Stimulated activated CD4-positive, alpha-beta T cell treated with anti-CD3 and anti-CD28 coated beads, Interleukin-1b, Interleukin-23, amount 100 ng/mL, for 24 hours (primary cell): ENCODE measurements around the gene RNF115.
"Not testable (repeated sequence)": the region's sequence is repeated elsewhere in the genome, so short reads cannot be mapped to it uniquely, and the experiment has no call there.

Source experiments
- DNase-seq, 4 experiments: peaks; one replicate each; pipeline ENCODE4 v3.0.0-alpha.2; 2020; ENCODE audit warnings: low read depth in 4 of 4, low spot score in 1 of 4

Gene RNF115

GRCh38 chr1:145747398-145748247 lies 76.3 kb downstream of the RNF115 start:
- DNase-seq = no peak

- DNase-seq = no peak
Measured at GRCh38 chr1:145740269-145740668, 83.6 kb downstream of the RNF115 start.

DNA sequence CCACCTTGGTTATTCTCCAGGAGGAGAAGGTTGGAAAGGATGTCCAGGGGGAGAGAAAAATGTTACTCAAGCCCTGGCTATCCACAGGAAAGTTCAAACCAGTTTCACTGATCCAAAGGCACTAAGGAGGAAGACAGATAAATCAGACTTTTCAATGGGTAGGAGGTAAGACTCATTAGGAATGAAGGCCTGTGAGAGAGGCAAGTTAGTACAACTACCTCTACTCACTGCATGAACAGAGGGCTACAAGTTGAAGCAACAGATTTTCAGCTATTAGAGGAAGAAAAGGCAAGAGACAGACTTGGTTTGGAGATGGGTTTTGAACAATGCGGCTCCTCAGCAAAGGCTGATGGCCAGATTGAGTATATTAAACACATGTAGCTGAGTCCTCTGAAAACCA lies 87.7 kb downstream of the RNF115 start:
- no peak for DNase-seq

GRCh38 chr1:145730900-145731299 lies 93.0 kb downstream of the RNF115 start:
- DNase-seq = no peak

- no peak for DNase-seq
Measured at GRCh38 chr1:145730467-145730866, 93.4 kb downstream of the RNF115 start.

DNA sequence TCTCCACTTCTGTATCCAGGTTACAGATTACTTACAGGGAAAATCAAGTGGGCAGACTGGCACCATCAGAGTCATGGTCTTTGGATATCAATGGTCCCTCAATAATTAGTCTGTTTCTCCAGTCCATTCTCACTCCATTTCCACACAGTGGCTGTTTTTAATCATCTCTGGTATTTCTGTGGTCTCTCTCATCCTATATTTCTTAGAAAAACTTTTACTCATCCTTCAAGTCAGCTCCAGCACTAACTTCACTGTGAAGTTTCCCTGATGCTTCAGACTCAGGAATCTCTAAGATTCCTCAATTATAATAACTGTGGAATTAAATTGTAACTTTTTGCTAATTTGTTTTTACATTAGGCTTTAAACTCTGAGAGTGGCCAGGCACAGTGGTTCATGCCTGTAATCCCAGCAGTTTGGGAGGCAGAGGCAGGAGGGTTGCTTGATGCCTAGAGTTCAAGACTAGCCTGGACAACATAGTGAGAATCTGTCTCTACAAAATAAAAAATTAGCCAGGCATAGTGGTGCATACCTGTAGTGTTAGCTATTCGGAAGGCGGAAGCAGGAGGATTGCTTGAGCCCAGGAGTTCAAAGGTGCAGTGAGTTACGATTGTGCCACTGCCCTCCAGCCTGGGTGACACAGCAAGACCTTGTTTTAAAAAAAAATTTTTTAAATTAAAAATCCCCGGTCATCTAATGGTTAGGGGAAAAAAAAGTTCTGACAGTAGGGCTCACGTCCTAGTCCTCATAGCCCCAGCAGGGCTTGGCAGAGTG lies 94.0 kb downstream of the RNF115 start:
- DNase-seq = no peak

- DNase-seq = no peak
Measured at GRCh38 chr1:145729196-145729595, 94.7 kb downstream of the RNF115 start.

- DNase-seq = not testable (repeated sequence)
Measured at GRCh38 chr1:145726193-145726592, 97.7 kb downstream of the RNF115 start.

- peak; percentile 55 to 63 (median 58) for DNase-seq
Measured at GRCh38 chr1:145720878-145721671, 102.8 kb downstream of the RNF115 start.

GRCh38 chr1:145720556-145720877 lies 103.4 kb downstream of the RNF115 start:
- no peak for DNase-seq

DNA sequence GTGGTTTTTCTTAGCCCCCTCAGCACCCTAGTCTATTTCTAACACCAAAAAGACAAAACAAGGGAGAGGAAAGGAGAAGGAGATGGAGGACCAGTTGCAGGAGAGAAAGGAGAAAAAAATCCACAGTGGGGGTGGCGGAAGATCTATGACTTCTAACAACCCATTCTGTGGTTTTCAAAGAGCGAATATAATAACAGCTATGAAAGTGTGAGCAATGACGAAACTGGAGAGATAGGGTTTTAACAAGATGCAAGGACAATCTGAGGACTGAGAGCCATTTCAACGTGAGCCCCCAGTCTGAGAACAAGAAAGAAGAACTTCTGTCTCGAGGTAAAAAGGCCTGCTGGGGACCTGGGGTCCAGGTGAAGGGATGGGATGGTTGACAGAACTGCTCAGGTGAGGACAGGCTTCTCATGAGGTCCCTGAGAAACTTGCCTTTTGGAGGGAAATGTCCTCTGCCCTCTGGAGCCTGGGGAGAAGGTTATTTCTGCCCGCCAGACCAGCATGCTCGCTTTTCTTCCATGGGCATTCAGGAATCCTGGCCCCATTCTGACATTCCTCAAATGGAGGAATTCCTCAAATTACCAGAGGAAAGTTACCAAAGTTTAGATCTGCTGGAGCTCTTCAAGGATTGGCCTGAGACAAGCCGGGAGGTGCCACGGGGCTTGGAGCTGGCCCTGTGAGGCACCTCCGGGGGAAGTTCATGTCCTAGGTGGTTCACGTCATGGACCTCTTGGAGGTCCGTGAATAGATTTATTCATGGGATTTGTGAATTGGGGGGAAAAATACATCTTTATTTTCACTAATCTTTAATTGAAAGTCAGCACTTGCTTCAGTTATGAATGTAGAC lies 104.4 kb downstream of the RNF115 start, which contains the start of gene CD160:
Gene CD160, plus strand, starts transcription at position 270 of the 850 bp plus-strand sequence. CDS start 8,829 bp downstream, outside the sequence.
- DNase-seq = no peak

GRCh38 chr1:145718465-145718864 lies 105.4 kb downstream of the RNF115 start:
- DNase-seq = not testable (repeated sequence)

GRCh38 chr1:145717833-145718232 lies 106.1 kb downstream of the RNF115 start:
- DNase-seq = no peak

DNA sequence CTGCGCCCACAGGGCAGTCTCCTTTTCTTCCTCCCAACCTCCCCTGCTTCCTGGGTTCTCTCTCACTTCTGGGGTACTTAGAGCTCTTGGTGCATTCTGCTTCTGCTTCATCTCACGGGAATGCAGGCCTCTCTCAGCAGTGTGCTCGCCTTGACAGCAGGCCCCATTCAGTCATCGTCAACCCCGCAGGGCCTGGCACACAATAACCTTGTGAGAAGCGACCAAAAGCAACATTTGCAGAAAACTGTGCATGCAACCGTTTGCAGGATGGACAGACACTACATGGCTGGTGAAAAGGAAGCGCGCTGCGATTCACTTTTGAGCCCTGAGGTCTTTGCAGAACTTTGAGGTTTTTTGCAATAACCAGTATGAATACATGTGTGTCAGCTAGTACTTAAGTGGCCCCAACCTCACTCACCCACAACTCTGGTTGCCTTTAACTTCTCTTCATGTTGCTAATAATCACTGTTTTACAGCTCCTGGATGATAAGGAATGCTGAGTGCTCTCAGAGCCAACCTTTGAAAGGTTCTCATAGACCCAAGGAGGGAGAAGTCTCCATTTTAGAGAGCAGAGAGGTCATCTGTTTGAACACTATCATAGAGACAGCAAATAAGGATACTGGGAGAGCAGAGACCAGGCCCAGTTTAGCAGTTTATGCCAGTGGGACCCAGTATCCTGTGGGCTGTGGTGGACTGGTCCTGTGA lies 107.1 kb downstream of the RNF115 start:
- no peak for DNase-seq

GRCh38 chr1:145714524-145715111 lies 109.3 kb downstream of the RNF115 start:
- no peak for DNase-seq

GRCh38 chr1:145711213-145711651 lies 112.7 kb downstream of the RNF115 start:
- DNase-seq = no peak

GRCh38 chr1:145710291-145711027 lies 113.4 kb downstream of the RNF115 start:
- DNase-seq = no peak

DNA sequence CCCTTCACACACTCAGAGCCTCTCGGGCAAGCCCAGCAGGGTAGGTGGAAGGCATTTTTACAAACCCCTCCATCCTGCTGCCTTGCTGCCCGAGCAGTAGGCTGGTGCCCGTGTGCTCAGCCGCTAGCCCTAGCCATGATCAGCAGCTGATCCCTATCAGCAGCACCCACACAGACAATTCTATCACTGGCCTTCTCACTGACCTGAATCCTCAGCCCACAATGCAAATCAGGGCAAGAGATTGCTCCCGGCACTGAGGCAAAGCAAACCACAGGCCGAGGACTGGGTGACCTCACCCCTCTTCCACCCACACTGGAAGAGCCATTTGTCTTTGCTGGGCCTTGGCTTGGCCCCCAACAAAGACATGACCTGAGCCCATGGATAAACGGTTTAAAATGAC lies 115.8 kb downstream of the RNF115 start:
- no peak for DNase-seq
